ENCODE results near the gene UBE3A. TPM values are rescaled to one million over a fixed set of nuclear protein-coding genes. Genes with fewer than 3 reads are reported as not detected.
"Not testable (repeated sequence)": the region's sequence is repeated elsewhere in the genome, so short reads cannot be mapped to it uniquely, and the experiment has no call there.

Gene UBE3A
- total RNA-seq, 3 donors from 2014 or later = 142 to 153 (median 150) TPM

- no peak overlapping the region for H3K4me3 Mint-ChIP-seq
- ATAC-seq (no peak), DNase-seq (no peak)
- H3K4me1 Mint-ChIP-seq (ENCODE audit: low read depth) = no peaks in the 10 kb centered on the region
- H3K9me3 Mint-ChIP-seq = peaks cover 7% of the 10 kb centered on the region
- no peaks in the 10 kb centered on the region for H3K27me3 Mint-ChIP-seq (ENCODE audit: low read depth)
- no peaks in the 10 kb centered on the region for H3K36me3 Mint-ChIP-seq (ENCODE audit: insufficient read depth)
Observed at GRCh38 chr15:25455226-25455625, 16.4 kb upstream of the UBE3A start.

- Mint-ChIP-seq H3K27me3 (ENCODE audit: low read depth) (no peaks in the 10 kb centered on the region), H3K4me3 (no peak overlapping the region), H3K4me1 (ENCODE audit: low read depth) (no peaks in the 10 kb centered on the region), H3K9me3 (peaks cover 7% of the 10 kb centered on the region), H3K36me3 (ENCODE audit: insufficient read depth) (no peaks in the 10 kb centered on the region)
- no peak for ATAC-seq
- no peak for DNase-seq
Observed at GRCh38 chr15:25454771-25455170, 15.9 kb upstream of the UBE3A start.

DNA sequence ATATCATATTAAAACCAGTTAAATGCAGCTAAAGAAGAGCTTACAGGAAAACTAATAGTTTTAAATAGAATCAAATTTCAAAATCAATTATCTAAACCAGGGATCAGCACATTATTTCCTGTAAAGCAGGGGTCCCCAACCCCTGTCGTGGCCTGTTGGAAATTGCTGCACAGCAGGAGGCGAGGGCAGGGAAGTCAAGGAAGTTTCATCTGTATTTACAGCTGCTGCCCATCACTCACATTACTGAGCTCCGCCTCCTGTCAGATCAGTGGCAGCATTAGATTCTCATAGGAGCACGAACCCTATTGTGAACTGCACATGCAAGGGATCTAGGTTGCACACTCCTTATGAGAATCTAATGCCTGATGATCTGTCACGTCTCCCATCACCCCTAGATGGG is 14.4 kb upstream of the UBE3A start:
- not testable (repeated sequence) for DNase-seq; H3K4me1 Mint-ChIP-seq (ENCODE audit: low read depth); H3K4me3 Mint-ChIP-seq; H3K27me3 Mint-ChIP-seq (ENCODE audit: low read depth); H3K9me3 Mint-ChIP-seq; H3K36me3 Mint-ChIP-seq (ENCODE audit: insufficient read depth); ATAC-seq

DNA sequence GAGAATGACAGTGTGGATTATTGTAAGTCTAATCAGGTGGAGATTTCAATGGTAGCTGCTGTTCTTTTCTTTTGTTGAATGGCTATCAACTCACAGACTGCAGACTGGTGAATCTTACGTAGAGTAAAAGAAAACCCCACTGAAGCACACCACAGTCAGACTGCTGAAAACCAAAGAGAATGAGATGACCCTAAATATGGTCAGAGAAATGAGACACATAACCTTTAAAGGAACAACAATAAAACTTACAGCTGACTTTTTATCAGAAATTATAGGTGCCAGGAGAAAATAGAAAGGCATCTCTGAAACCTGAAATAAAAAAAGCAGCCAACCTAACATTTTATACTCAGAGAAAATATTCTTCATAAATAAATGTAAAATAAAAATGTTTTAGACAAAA is 12.7 kb upstream of the UBE3A start:
- DNase-seq (no peak), ATAC-seq (no peak)
- peaks cover 3% of the 10 kb centered on the region for H3K27me3 Mint-ChIP-seq (ENCODE audit: low read depth)
- no peaks in the 10 kb centered on the region for H3K4me1 Mint-ChIP-seq (ENCODE audit: low read depth)
- H3K9me3 Mint-ChIP-seq = peaks cover 7% of the 10 kb centered on the region
- H3K36me3 Mint-ChIP-seq (ENCODE audit: insufficient read depth) = no peaks in the 10 kb centered on the region
- H3K4me3 Mint-ChIP-seq = no peak overlapping the region

DNA sequence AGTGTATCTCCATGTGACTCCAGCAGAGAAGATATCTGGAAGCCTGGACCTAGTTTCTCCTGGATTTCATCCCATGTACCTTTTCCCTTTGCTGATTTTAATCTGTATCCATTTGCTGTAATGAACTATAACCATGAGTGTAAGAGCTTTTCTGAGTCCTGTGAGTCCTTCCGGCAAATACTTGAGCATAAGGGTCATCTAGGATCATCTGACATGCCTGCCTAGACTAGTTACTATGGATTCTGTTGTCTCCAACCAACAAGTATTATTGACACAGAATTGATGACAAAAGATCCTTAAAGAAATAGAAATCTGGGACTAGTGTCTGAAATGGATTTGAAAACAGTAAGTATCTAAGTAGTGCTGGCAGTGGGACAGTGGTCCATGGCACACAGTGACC is 11.3 kb upstream of the UBE3A start:
- Mint-ChIP-seq H3K9me3 (peaks cover 7% of the 10 kb centered on the region), H3K4me1 (ENCODE audit: low read depth) (no peaks in the 10 kb centered on the region), H3K4me3 (no peak overlapping the region), H3K36me3 (ENCODE audit: insufficient read depth) (no peaks in the 10 kb centered on the region), H3K27me3 (ENCODE audit: low read depth) (peaks cover 5% of the 10 kb centered on the region)
- DNase-seq = no peak
- ATAC-seq = no peak

DNA sequence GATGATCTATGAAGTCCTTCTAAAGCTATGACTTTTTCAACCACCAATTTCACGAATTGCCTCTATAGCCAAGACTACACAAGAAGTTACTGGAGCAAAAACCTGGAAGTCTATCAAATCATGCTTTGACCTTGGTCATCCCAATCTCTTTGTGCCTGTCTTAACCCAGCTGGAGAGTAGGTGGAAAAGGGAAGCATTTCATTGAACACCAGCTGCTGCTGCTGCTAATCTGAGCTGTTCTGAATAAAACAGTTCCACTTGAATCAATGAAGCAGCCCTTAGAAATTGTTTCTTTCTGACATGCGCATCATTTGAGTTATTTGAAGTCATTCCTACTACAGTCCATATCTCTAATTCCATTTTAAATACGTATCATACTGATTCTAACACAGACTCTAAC is 7.3 kb upstream of the UBE3A start:
- H3K9me3 Mint-ChIP-seq = peaks cover 2% of the 10 kb centered on the region
- H3K36me3 Mint-ChIP-seq (ENCODE audit: insufficient read depth) = no peaks in the 10 kb centered on the region
- H3K4me1 Mint-ChIP-seq (ENCODE audit: low read depth) = no peaks in the 10 kb centered on the region
- peaks cover 12% of the 10 kb centered on the region for H3K27me3 Mint-ChIP-seq (ENCODE audit: low read depth)
- no peak for ATAC-seq
- no peak overlapping the region for H3K4me3 Mint-ChIP-seq
- DNase-seq = no peak

GRCh38 chr15:25445412-25445811 is 6.6 kb upstream of the UBE3A start:
- no peaks in the 10 kb centered on the region for H3K36me3 Mint-ChIP-seq (ENCODE audit: insufficient read depth)
- H3K4me1 Mint-ChIP-seq (ENCODE audit: low read depth) = no peaks in the 10 kb centered on the region
- DNase-seq (no peak), ATAC-seq (no peak)
- H3K4me3 Mint-ChIP-seq = no peak overlapping the region
- H3K27me3 Mint-ChIP-seq (ENCODE audit: low read depth) = peaks cover 12% of the 10 kb centered on the region
- no peaks in the 10 kb centered on the region for H3K9me3 Mint-ChIP-seq

DNA sequence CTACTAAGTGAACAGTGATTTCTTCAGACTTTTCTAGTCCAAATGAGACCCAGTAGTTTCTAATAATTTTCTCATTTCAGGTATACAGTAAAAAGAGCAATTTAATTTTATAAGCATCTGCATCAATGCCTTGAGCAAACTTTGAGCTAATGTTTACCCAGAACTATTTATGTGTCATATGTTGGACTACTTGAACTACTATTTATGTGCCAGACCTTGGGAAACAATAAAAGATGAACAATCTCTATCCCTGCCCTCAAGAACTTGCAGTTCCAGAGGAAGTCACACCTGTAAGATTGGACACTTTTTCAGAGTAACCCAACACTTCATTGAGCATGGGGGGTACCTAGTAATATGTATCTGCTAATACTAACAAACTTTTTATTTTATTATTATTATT is 2.3 kb upstream of the UBE3A start:
- peaks cover 16% of the 10 kb centered on the region for H3K4me1 Mint-ChIP-seq (ENCODE audit: low read depth)
- H3K27me3 Mint-ChIP-seq (ENCODE audit: low read depth) = peaks cover 8% of the 10 kb centered on the region
- H3K9me3 Mint-ChIP-seq = no peaks in the 10 kb centered on the region
- no peak for ATAC-seq
- peaks cover 2% of the 10 kb centered on the region for H3K36me3 Mint-ChIP-seq (ENCODE audit: insufficient read depth)
- H3K4me3 Mint-ChIP-seq = no peak overlapping the region
- no peak for DNase-seq

DNA sequence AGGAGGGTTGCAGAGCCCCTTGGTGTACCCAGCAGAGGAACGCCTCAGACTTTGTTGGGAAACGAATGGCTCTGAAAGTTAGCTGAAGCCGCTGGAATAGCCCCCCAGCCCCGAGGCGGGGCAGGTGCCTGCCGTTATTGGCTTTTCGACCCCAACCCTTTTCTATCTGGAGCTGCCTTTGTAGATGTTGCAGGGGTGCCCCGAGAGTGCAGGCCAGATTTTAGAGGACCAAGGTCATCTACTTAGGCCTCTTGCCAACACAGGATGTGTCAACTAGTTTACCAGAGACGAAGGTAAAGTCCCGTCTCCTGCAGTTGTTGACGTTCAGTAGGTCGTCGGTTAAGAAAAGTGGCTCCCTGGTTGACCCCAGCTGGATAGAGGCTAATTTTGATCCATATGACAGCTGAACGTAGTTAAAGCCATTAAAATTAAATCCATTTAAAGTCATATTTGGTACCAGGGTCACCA is 579 bp upstream of the UBE3A start:
- Mint-ChIP-seq H3K36me3 (ENCODE audit: insufficient read depth) (peaks cover 5% of the 10 kb centered on the region), H3K9me3 (no peaks in the 10 kb centered on the region), H3K4me1 (ENCODE audit: low read depth) (peaks cover 33% of the 10 kb centered on the region), H3K27me3 (ENCODE audit: low read depth) (peaks cover 3% of the 10 kb centered on the region), H3K4me3 (peak overlapping the region; percentile 94)
- DNase-seq = no peak
- ATAC-seq = no peak

GRCh38 chr15:25437777-25438600 is 835 bp downstream of the UBE3A start:
- ATAC-seq = peak; percentile 31 to 42
- Mint-ChIP-seq H3K27me3 (ENCODE audit: low read depth) (no peaks in the 10 kb centered on the region), H3K36me3 (ENCODE audit: insufficient read depth) (peaks cover 5% of the 10 kb centered on the region), H3K4me3 (peak overlapping the region; percentile 94), H3K9me3 (no peaks in the 10 kb centered on the region), H3K4me1 (ENCODE audit: low read depth) (peaks cover 43% of the 10 kb centered on the region)
- DNase-seq = peak; percentile 35

GRCh38 chr15:25436707-25437106 is 2.1 kb downstream of the UBE3A start:
- Mint-ChIP-seq H3K4me3 (peak overlapping the region; percentile 94), H3K27me3 (ENCODE audit: low read depth) (no peaks in the 10 kb centered on the region), H3K36me3 (ENCODE audit: insufficient read depth) (peaks cover 5% of the 10 kb centered on the region), H3K9me3 (no peaks in the 10 kb centered on the region), H3K4me1 (ENCODE audit: low read depth) (peaks cover 55% of the 10 kb centered on the region)
- ATAC-seq = no peak
- DNase-seq = no peak

- no peak for DNase-seq
- ATAC-seq = no peak
- Mint-ChIP-seq H3K36me3 (ENCODE audit: insufficient read depth) (peaks cover 5% of the 10 kb centered on the region), H3K27me3 (ENCODE audit: low read depth) (no peaks in the 10 kb centered on the region), H3K4me1 (ENCODE audit: low read depth) (peaks cover 66% of the 10 kb centered on the region), H3K4me3 (peak overlapping the region; percentile 43), H3K9me3 (no peaks in the 10 kb centered on the region)
Observed at GRCh38 chr15:25435474-25436243, 3.2 kb downstream of the UBE3A start.

DNA sequence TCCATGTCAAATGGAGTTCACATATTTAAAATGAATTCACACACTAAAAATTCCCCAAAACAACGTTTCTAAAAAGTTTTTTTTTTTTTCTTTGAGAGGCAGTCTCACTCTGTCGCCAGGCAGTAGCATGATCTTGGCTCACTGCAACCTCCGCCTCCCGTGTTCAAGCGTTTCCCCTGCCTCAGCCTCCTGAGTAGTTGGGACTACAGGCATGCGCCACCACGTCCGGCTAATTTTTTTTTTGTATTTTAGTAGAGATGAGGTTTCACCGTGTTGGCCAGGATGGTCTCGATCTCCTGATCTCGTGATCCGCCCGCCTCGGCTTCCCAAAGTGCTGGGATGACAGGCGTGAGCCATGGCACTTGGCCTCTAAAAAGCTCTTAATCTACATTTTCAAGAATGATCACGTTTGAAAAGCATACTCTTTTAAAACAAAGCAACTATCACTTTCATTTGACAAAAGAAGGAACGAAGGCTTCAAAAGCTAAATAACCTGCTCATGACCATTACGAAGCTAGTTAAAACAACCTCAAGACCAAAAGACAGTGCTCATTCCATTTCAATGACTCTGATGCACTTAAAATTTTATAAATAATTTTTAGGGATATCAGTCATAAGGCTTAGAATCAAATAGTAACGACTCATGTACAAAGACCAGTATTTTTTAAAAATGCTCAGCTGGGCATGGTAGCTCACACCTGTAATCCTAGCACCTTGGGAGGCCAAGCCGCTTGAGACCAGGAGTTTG is 5.5 kb downstream of the UBE3A start:
- Mint-ChIP-seq H3K9me3 (no peaks in the 10 kb centered on the region), H3K36me3 (ENCODE audit: insufficient read depth) (peaks cover 5% of the 10 kb centered on the region), H3K4me1 (ENCODE audit: low read depth) (peaks cover 80% of the 10 kb centered on the region), H3K27me3 (ENCODE audit: low read depth) (no peaks in the 10 kb centered on the region), H3K4me3 (no peak overlapping the region)
- DNase-seq = no peak
- ATAC-seq = no peak

GRCh38 chr15:25431836-25432561 is 6.8 kb downstream of the UBE3A start:
- H3K4me3 Mint-ChIP-seq = no peak overlapping the region
- H3K4me1 Mint-ChIP-seq (ENCODE audit: low read depth) = peaks cover 84% of the 10 kb centered on the region
- no peaks in the 10 kb centered on the region for H3K27me3 Mint-ChIP-seq (ENCODE audit: low read depth)
- H3K9me3 Mint-ChIP-seq = no peaks in the 10 kb centered on the region
- no peak for DNase-seq
- peaks cover 7% of the 10 kb centered on the region for H3K36me3 Mint-ChIP-seq (ENCODE audit: insufficient read depth)
- no peak for ATAC-seq

All from activated T-cell treated with anti-CD3 and anti-CD28 coated beads, Interleukin-2, amount 50 U/mL, for 4 hours (primary cell).